ENCODE measurements around the gene SLX9.

DNA sequence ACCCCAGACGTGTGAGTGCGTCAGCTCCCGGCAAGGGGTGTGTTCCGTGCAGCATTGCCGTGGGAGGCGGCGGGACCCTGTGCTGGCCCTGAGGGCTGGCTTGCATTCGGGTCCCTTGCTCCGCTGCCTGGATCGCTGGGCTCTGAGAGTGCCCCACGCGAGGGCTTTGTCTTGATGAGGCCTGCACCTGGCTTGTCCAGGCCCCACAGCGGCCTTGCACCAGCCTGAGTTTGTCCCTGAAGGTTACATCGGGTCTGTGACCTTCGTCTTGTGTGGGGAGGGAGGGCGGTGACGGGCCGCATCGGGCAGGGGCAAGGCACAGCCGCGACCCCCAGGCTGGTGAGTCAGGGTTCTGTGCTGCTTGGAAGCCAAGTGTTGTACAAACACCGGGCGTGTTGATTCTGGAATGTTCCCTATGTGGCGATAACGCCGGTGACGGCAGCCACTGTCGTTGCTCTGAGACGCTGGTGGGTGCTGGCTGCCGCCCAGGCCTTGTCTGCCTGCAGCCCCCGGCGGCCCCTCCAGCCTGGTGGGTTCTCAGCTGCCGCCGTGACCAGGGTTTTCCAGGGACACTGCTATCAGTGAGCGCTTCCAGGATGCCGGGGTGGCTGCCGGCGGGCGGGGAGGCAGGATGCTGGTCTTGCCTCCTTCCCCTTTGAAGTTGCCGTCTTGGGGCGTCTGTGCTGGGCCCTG, 42.9 kb downstream of the SLX9 start:
- TF ChIP-seq, protein P1, sequence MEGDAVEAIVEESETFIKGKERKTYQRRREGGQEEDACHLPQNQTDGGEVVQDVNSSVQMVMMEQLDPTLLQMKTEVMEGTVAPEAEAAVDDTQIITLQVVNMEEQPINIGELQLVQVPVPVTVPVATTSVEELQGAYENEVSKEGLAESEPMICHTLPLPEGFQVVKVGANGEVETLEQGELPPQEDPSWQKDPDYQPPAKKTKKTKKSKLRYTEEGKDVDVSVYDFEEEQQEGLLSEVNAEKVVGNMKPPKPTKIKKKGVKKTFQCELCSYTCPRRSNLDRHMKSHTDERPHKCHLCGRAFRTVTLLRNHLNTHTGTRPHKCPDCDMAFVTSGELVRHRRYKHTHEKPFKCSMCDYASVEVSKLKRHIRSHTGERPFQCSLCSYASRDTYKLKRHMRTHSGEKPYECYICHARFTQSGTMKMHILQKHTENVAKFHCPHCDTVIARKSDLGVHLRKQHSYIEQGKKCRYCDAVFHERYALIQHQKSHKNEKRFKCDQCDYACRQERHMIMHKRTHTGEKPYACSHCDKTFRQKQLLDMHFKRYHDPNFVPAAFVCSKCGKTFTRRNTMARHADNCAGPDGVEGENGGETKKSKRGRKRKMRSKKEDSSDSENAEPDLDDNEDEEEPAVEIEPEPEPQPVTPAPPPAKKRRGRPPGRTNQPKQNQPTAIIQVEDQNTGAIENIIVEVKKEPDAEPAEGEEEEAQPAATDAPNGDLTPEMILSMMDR (IDR thresholded peaks at IDR 0.05): no peak
- TF ChIP-seq POLR2AphosphoS5 (IDR thresholded peaks at IDR 0.05) (no peak), EP300 (IDR thresholded peaks at IDR 0.05) (no peak)
